Measurements from ENCODE around the gene RGS11. TPM values are rescaled to one million over a fixed set of nuclear protein-coding genes. Genes with fewer than 3 reads are reported as not detected.
A peak's percentile ranks its signal among the peaks of the same experiment; 100 is the strongest.

RGS11 gene
- total RNA-seq, 4 donors from 2014 or later = 7.1 to 18.2 (median 11.0) TPM

GRCh38 chr16:282491-282890 is 6.7 kb upstream of the RGS11 start:
- H3K9me3 ChIP-seq = no peaks in the 10 kb centered on the region
- WGBS = 83% methylated on average over 8 of the region's 22 CpGs
- H3K36me3 ChIP-seq = peaks cover 0 to 12% (median 9%) of the 10 kb centered on the region in 4 donors
- no peak for DNase-seq (ENCODE audit: extremely low spot score)
- no peak overlapping the region for H3K27ac ChIP-seq (replicated peaks in 1 of 4)
- no peak for TF ChIP-seq POLR2AphosphoS5 (IDR thresholded peaks at IDR 0.05)
- intact Hi-C loops (cut with DNase I) = no loop called here
- H3K4me3 ChIP-seq = no peak overlapping the region
- H3K4me1 ChIP-seq = peaks cover 10 to 22% (median 17%) of the 10 kb centered on the region in 4 donors
- H3K27me3 ChIP-seq = peaks cover 0 to 38% (median 11%) of the 10 kb centered on the region in 4 donors

GRCh38 chr16:281660-282255 is 6.0 kb upstream of the RGS11 start:
- 79% methylated on average over 8 of the region's 25 CpGs for WGBS
- Histone ChIP-seq H3K9me3 (no peaks in the 10 kb centered on the region), H3K27ac (replicated peaks in 1 of 4) (no peak overlapping the region), H3K4me1 (peaks cover 10 to 22% (median 17%) of the 10 kb centered on the region in 4 donors), H3K27me3 (peaks cover 0 to 38% (median 11%) of the 10 kb centered on the region in 4 donors), H3K4me3 (no peak overlapping the region), H3K36me3 (peaks cover 0 to 6% (median 4%) of the 10 kb centered on the region in 4 donors)
- no peak for DNase-seq (ENCODE audit: extremely low spot score)
- intact Hi-C loops (cut with DNase I) = no loop called here
- no peak for TF ChIP-seq POLR2A (IDR thresholded peaks at IDR 0.05; ENCODE audit: low read depth)
- TF ChIP-seq EP300 (IDR thresholded peaks at IDR 0.05) = no peak
- no peak for TF ChIP-seq POLR2AphosphoS5 (IDR thresholded peaks at IDR 0.05)
- no peak for TF ChIP-seq CTCF (IDR thresholded peaks at IDR 0.05)

GRCh38 chr16:280991-281659 is 5.4 kb upstream of the RGS11 start:
- Histone ChIP-seq H3K9me3 (no peaks in the 10 kb centered on the region), H3K4me1 (peaks cover 10 to 27% (median 20%) of the 10 kb centered on the region in 4 donors), H3K36me3 (no peaks in the 10 kb centered on the region), H3K27me3 (peaks cover 0 to 39% (median 11%) of the 10 kb centered on the region in 4 donors), H3K27ac (replicated peaks in 1 of 4) (no peak overlapping the region), H3K4me3 (peak overlapping the region; percentile 40 to 59 (median 46))
- no peak for TF ChIP-seq EP300 (IDR thresholded peaks at IDR 0.05)
- TF ChIP-seq POLR2A (IDR thresholded peaks at IDR 0.05; ENCODE audit: low read depth) = no peak
- TF ChIP-seq CTCF (IDR thresholded peaks at IDR 0.05) = no peak
- TF ChIP-seq POLR2AphosphoS5 (IDR thresholded peaks at IDR 0.05) = no peak
- intact Hi-C loops (cut with DNase I) = no loop called here
- 39% methylated on average over 13 of the region's 27 CpGs for WGBS
- DNase-seq (ENCODE audit: extremely low spot score) = no peak

GRCh38 chr16:280552-280951 is 4.8 kb upstream of the RGS11 start, which contains the start of gene ARHGDIG:
TSS of gene ARHGDIG (plus strand) at chr16:280591. CDS start at chr16:280681, 90 bp downstream.
- Histone ChIP-seq H3K9me3 (no peaks in the 10 kb centered on the region), H3K27me3 (peaks cover 0 to 41% (median 11%) of the 10 kb centered on the region in 4 donors), H3K36me3 (no peaks in the 10 kb centered on the region), H3K27ac (replicated peaks in 1 of 4) (no peak within 1 kb of the TSS), H3K4me1 (peaks cover 10 to 33% (median 24%) of the 10 kb centered on the region in 4 donors), H3K4me3 (peak within 1 kb of the TSS; percentile 42 to 59 (median 47))
- no peak for TF ChIP-seq CTCF (IDR thresholded peaks at IDR 0.05)
- TF ChIP-seq POLR2AphosphoS5 (IDR thresholded peaks at IDR 0.05) = no peak
- no peak for TF ChIP-seq POLR2A (IDR thresholded peaks at IDR 0.05; ENCODE audit: low read depth)
- no peak for TF ChIP-seq EP300 (IDR thresholded peaks at IDR 0.05)
- DNase-seq (ENCODE audit: extremely low spot score) = no peak
- no CpG with 5 or more reads among the region's 54 CpGs for WGBS
- intact Hi-C loops (cut with DNase I) = no loop called here

- WGBS = no CpG with 5 or more reads among the region's 47 CpGs
- no peaks in the 10 kb centered on the region for H3K9me3 ChIP-seq
- H3K27ac ChIP-seq (replicated peaks in 1 of 4) = no peak overlapping the region
- no peak for DNase-seq (ENCODE audit: extremely low spot score)
- TF ChIP-seq POLR2AphosphoS5 (IDR thresholded peaks at IDR 0.05) (no peak), EP300 (IDR thresholded peaks at IDR 0.05) (no peak), CTCF (IDR thresholded peaks at IDR 0.05) (no peak), POLR2A (IDR thresholded peaks at IDR 0.05; ENCODE audit: low read depth) (no peak)
- peaks cover 0 to 45% (median 11%) of the 10 kb centered on the region in 4 donors for H3K27me3 ChIP-seq
- no peaks in the 10 kb centered on the region for H3K36me3 ChIP-seq
- intact Hi-C loops (cut with DNase I) = no loop called here
- peaks cover 14 to 38% (median 28%) of the 10 kb centered on the region in 4 donors for H3K4me1 ChIP-seq
- H3K4me3 ChIP-seq = peak overlapping the region in 3 of 4 donors; percentile 40 to 59 (median 45)
Observed at GRCh38 chr16:280005-280460, 4.3 kb upstream of the RGS11 start.
